IMR-90 (cell line): Measurements from ENCODE around the gene TACC2. TPM values are rescaled to one million over a fixed set of nuclear protein-coding genes. Genes with fewer than 3 reads are reported as not detected.

ENCODE experiments used
- ATAC-seq: fragments of 200-7000 bp; cut with Tn5 transposase; 2 replicates; pipeline ENCODE4 v1.9.1; 2020; ENCODE audit warnings: low read depth, mild to moderate bottlenecking, moderate library complexity
- BruUV-seq: library from RNA; stranded (reverse); fragments of 400-500 nt; replicated peaks from 2 replicates; lab custom pipeline; 2021; lab: Mats Ljungman, UMichigan
- CTCF ChIA-PET: fragments of 300-600 bp; formaldehyde crosslinking; extraction: SDS; loops from one replicate; lab custom pipeline; 2021; ENCODE audit warnings: antibody characterized with exemption; lab: Yijun Ruan, JAX
- POLR2A ChIA-PET: fragments of 300-600 bp; sonication (Branson Sonifier 250); formaldehyde crosslinking; loops from one replicate; lab custom pipeline; 2022; ENCODE audit warnings: antibody characterized with exemption; ENCODE audit not compliant: unreplicated experiment; lab: Charles Lee
- DNase-seq: peaks from one replicate; pipeline ENCODE4 v3.0.0; 2013
- H2AFZ ChIP-seq: replicated peaks from 2 replicates; pipeline ENCODE3; 2013; ENCODE audit warnings: low read length, mild to moderate bottlenecking; ENCODE audit not compliant: poor library complexity
- H2AK5ac ChIP-seq: 2 replicates; pipeline ENCODE4 v1.6.1; 2013; ENCODE audit warnings: low read depth, low read length, inconsistent platforms
- H2AK9ac ChIP-seq: replicated peaks from 2 replicates; pipeline ENCODE3; 2013; ENCODE audit warnings: mild to moderate bottlenecking, low read depth, low read length, moderate library complexity; ENCODE audit not compliant: poor library complexity
- H2BK120ac ChIP-seq: 2 replicates; pipeline ENCODE4 v1.6.1; 2013; ENCODE audit warnings: low read depth, low read length, inconsistent platforms
- H2BK15ac ChIP-seq: 3 replicates; pipeline ENCODE4 v1.6.1; 2013; ENCODE audit warnings: low read depth, low read length, inconsistent platforms
- H2BK20ac ChIP-seq: 2 replicates; pipeline ENCODE4 v1.6.1; 2013; ENCODE audit warnings: low read depth, mild to moderate bottlenecking, inconsistent platforms, low read length, moderate library complexity
- H2BK5ac ChIP-seq: 2 replicates; pipeline ENCODE4 v1.6.1; 2013; ENCODE audit warnings: mild to moderate bottlenecking, low read depth, low read length, inconsistent platforms; ENCODE audit not compliant: poor library complexity, severe bottlenecking
- H3K14ac ChIP-seq: replicated peaks from 2 replicates; pipeline ENCODE4 v1.6.1; 2013; ENCODE audit warnings: low read depth, low read length, inconsistent platforms
- H3K18ac ChIP-seq: 2 replicates; pipeline ENCODE4 v1.6.1; 2013; ENCODE audit warnings: low read depth, low read length, control low read depth
- H3K23ac ChIP-seq: 2 replicates; pipeline ENCODE4 v1.6.1; 2013; ENCODE audit warnings: low read depth, low read length, inconsistent platforms
- H3K27ac ChIP-seq: 2 replicates; pipeline ENCODE4 v1.5.1; 2013; ENCODE audit warnings: mild to moderate bottlenecking, control low read depth, low read length; ENCODE audit not compliant: insufficient read depth
- H3K27me3 ChIP-seq: 2 replicates; pipeline ENCODE4 v1.6.1; 2013; ENCODE audit warnings: low read length; ENCODE audit not compliant: control insufficient read depth, insufficient read depth
- H3K36me3 ChIP-seq: 2 replicates; pipeline ENCODE4 v1.6.1; 2013; ENCODE audit warnings: low read length, mixed read lengths; ENCODE audit not compliant: control insufficient read depth, insufficient read depth
- H3K4ac ChIP-seq: 2 replicates; pipeline ENCODE4 v1.6.1; 2013; ENCODE audit warnings: low read depth, low read length, inconsistent platforms
- H3K4me1 ChIP-seq: 2 replicates; pipeline ENCODE4 v1.6.1; 2013; ENCODE audit warnings: low read length, mixed read lengths; ENCODE audit not compliant: control insufficient read depth, insufficient read depth
- H3K4me2 ChIP-seq: 2 replicates; pipeline ENCODE4 v1.6.1; 2013; ENCODE audit warnings: low read depth, mild to moderate bottlenecking, control low read depth, low read length, moderate library complexity
- H3K4me3 ChIP-seq: 2 replicates; pipeline ENCODE4 v1.5.1; 2013; ENCODE audit warnings: low read depth, mild to moderate bottlenecking, control low read depth, low read length, moderate library complexity; ENCODE audit not compliant: insufficient read depth
- H3K56ac ChIP-seq: 2 replicates; pipeline ENCODE4 v1.6.1; 2013; ENCODE audit warnings: low read length, inconsistent platforms; ENCODE audit not compliant: insufficient read depth; ENCODE audit errors: extremely low read depth
- H3K79me1 ChIP-seq, 2 experiments: 2 replicates each; pipeline ENCODE4 v1.6.1; 2013; ENCODE audit warnings: low read length in 2 of 2, inconsistent platforms in 1 of 2, low read depth in 1 of 2
- H3K9ac ChIP-seq: 2 replicates; pipeline ENCODE4 v1.6.1; 2013; ENCODE audit warnings: low read depth, low read length, control low read depth
- H3K9me1 ChIP-seq: 2 replicates; pipeline ENCODE4 v1.6.1; 2013; ENCODE audit warnings: low read length, inconsistent platforms; ENCODE audit not compliant: insufficient read depth
- H3K9me3 ChIP-seq: 2 replicates; pipeline ENCODE4 v1.6.1; 2013; ENCODE audit warnings: low read length; ENCODE audit not compliant: control insufficient read depth, insufficient read depth
- H4K20me1 ChIP-seq: 2 replicates; pipeline ENCODE4 v1.6.1; 2013; ENCODE audit warnings: low read length, inconsistent platforms; ENCODE audit not compliant: insufficient read depth
- H4K5ac ChIP-seq: 2 replicates; pipeline ENCODE4 v1.6.1; 2013; ENCODE audit warnings: mild to moderate bottlenecking, low read depth, low read length, control low read depth
- H4K8ac ChIP-seq, 2 experiments: 2 replicates each; pipeline ENCODE4 v1.6.1; 2013; ENCODE audit warnings: low read depth in 2 of 2, low read length in 2 of 2, control low read depth in 1 of 2, inconsistent platforms in 1 of 2
- H4K91ac ChIP-seq: 2 replicates; pipeline ENCODE4 v1.6.1; 2013; ENCODE audit warnings: low read depth, low read length, inconsistent platforms; ENCODE audit not compliant: insufficient read depth
- CEBPB ChIP-seq: IDR thresholded peaks from 2 replicates; pipeline ENCODE4 v1.6.1; 2012; ENCODE audit warnings: low read depth, low read length, improper control_type of control experiment
- CHD1 ChIP-seq: IDR thresholded peaks from 2 replicates; pipeline ENCODE4 v1.6.1; 2012; ENCODE audit warnings: low read depth, low read length, improper control_type of control experiment
- MAFK ChIP-seq: IDR thresholded peaks from 2 replicates; pipeline ENCODE4 v1.6.1; 2012; ENCODE audit warnings: low read depth, low read length, improper control_type of control experiment
- MXI1 ChIP-seq: IDR thresholded peaks from 2 replicates; pipeline ENCODE4 v1.6.1; 2012; ENCODE audit warnings: low read depth, mild to moderate bottlenecking, low read length, moderate library complexity, borderline replicate concordance
- RAD21 ChIP-seq: IDR thresholded peaks from 2 replicates; pipeline ENCODE4 v1.6.1; 2012; ENCODE audit warnings: low read length, improper control_type of control experiment
- RCOR1 ChIP-seq: IDR thresholded peaks from 2 replicates; pipeline ENCODE4 v1.6.1; 2012; ENCODE audit warnings: mild to moderate bottlenecking, low read length, improper control_type of control experiment; ENCODE audit not compliant: insufficient replicate concordance
- RFX5 ChIP-seq: IDR thresholded peaks from 2 replicates; pipeline ENCODE4 v1.8.0; 2012; ENCODE audit warnings: low read depth, mild to moderate bottlenecking, low read length, moderate library complexity
- SMC3 ChIP-seq: fragments of 150-350 bp; IDR thresholded peaks from 2 replicates; pipeline ENCODE4 v1.6.1; 2016; ENCODE audit warnings: low read depth, mild to moderate bottlenecking, antibody characterized with exemption, low read length, moderate library complexity
- WGBS, 2 experiments: methylation state at CpG; one replicate each; pipeline versions ENCODE4 v1.1.5 to v1.1.7; 2013; ENCODE audit warnings: missing lambda C conversion rate in 2 of 2; ENCODE audit not compliant: insufficient read length in 1 of 2; ENCODE audit errors: extremely low coverage in 2 of 2; 5-methylcytosine and 5-hydroxymethylcytosine counted together
- dilution Hi-C: fragments of 300-500 bp; cut with HindIII; formaldehyde crosslinking; loops from one replicate; pipeline ENCODE4 v1.14.3; 2018; ENCODE audit warnings: low sequenced_read_pairs; ENCODE audit not compliant: unreplicated experiment
- in situ Hi-C: fragments of 300-500 bp; cut with MboI; formaldehyde crosslinking; loops from 3 replicates; pipeline ENCODE4 v1.14.3; 2019; ENCODE audit warnings: low sequenced_read_pairs, inconsistent platforms, mixed read lengths
- intact Hi-C: fragments of 100-400 bp; cut with micrococcal nuclease; formaldehyde crosslinking; loops from 2 replicates; pipeline ENCODE4 v1.10.0; 2022
- polyA plus RNA-seq, 3 experiments: library from polyadenylated mRNA; depleted of rRNA; stranded (reverse); fragments of >200 nt; gene quantifications; 2 replicates each; pipeline ENCODE4 v1.2.3, GENCODE V29; 2012; ENCODE audit warnings: low replicate concordance in 1 of 3
- total RNA-seq: library from RNA; depleted of rRNA; stranded (reverse); fragments of >200 nt; gene quantifications from 2 replicates; pipeline ENCODE4 v1.2.3, GENCODE V29; 2012
- TF ChIP-seq, protein P1 (sequence below): conservative IDR thresholded peaks from 2 replicates; pipeline ENCODE4 v1.5.1; 2012; ENCODE audit warnings: mild to moderate bottlenecking, low read depth, low read length, improper control_type of control experiment
- TF ChIP-seq, protein P2 (sequence below): fragments of 150-350 bp; IDR thresholded peaks from 2 replicates; pipeline ENCODE4 v1.6.1; 2017; ENCODE audit warnings: mild to moderate bottlenecking, antibody characterized with exemption, low read length, low read depth
- TF ChIP-seq, protein P3 (sequence below): fragments of 150-350 bp; IDR thresholded peaks from 2 replicates; pipeline ENCODE4 v1.6.1; 2016; ENCODE audit warnings: low read depth, mild to moderate bottlenecking, low read length, moderate library complexity, borderline replicate concordance

TACC2 gene
- total and polyA plus RNA-seq, 2 of the 4 experiments (the other 2 are of a cell fraction), result 2.9 to 15.4 TPM

DNA sequence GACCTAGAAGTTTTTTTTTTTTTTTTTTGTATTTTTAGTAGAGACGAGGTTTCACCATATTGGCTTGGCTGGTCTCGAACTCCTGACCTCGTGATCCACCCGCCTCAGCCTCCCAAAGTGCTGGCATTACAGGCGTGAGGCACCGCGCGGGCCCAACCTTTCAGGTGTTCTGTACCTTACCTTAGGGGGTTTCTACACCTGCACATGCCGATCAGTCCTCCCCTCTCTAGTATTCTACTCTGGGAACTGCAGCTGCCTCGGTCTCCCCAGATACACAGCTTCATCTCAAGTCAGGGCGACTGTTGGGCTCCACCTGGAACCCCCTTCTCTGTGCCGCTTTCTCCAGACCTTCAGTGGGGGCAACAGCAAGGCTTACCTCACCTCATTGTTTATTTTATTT lies 79.9 kb downstream of the TACC2 start:
- Histone ChIP-seq H4K20me1 (no peaks in the 10 kb centered on the region), H2BK5ac (no peak overlapping the region), H2BK15ac (no peak overlapping the region), H3K9ac (no peak overlapping the region), H3K27ac (no peak overlapping the region), H3K36me3 (no peaks in the 10 kb centered on the region), H2AK5ac (no peak overlapping the region), H3K4me2 (no peak overlapping the region), H4K5ac (no peak overlapping the region), H2AK9ac (no peak overlapping the region), H3K23ac (no peak overlapping the region), H3K9me3 (peaks cover 2% of the 10 kb centered on the region; the same call in 1 of the 2 replicates), H2AFZ (no peak overlapping the region), H3K79me1 (no peaks in the 10 kb centered on the region), H3K27me3 (no peaks in the 10 kb centered on the region), H3K9me1 (no peaks in the 10 kb centered on the region), H3K14ac (no peak overlapping the region), H3K4me1 (no peaks in the 10 kb centered on the region), H3K18ac (no peak overlapping the region), H4K8ac (no peak overlapping the region), H3K4me3 (no peak overlapping the region), H3K56ac (no peak overlapping the region), H4K91ac (no peak overlapping the region), H2BK20ac (no peak overlapping the region), H3K4ac (no peak overlapping the region), H2BK120ac (no peak overlapping the region)
- 92% methylated on average over 5 of the region's 12 CpGs; no CpG with 5 or more reads in 1 of the 2 experiments for WGBS, 2 experiments
- TF ChIP-seq, protein P1, sequence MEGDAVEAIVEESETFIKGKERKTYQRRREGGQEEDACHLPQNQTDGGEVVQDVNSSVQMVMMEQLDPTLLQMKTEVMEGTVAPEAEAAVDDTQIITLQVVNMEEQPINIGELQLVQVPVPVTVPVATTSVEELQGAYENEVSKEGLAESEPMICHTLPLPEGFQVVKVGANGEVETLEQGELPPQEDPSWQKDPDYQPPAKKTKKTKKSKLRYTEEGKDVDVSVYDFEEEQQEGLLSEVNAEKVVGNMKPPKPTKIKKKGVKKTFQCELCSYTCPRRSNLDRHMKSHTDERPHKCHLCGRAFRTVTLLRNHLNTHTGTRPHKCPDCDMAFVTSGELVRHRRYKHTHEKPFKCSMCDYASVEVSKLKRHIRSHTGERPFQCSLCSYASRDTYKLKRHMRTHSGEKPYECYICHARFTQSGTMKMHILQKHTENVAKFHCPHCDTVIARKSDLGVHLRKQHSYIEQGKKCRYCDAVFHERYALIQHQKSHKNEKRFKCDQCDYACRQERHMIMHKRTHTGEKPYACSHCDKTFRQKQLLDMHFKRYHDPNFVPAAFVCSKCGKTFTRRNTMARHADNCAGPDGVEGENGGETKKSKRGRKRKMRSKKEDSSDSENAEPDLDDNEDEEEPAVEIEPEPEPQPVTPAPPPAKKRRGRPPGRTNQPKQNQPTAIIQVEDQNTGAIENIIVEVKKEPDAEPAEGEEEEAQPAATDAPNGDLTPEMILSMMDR, result no peak
- TF ChIP-seq, protein P2, sequence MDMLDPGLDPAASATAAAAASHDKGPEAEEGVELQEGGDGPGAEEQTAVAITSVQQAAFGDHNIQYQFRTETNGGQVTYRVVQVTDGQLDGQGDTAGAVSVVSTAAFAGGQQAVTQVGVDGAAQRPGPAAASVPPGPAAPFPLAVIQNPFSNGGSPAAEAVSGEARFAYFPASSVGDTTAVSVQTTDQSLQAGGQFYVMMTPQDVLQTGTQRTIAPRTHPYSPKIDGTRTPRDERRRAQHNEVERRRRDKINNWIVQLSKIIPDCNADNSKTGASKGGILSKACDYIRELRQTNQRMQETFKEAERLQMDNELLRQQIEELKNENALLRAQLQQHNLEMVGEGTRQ, result no peak
- no peak for TF ChIP-seq RCOR1
- TF ChIP-seq SMC3, result no peak
- no peak for TF ChIP-seq RAD21
- TF ChIP-seq RFX5, result no peak
- TF ChIP-seq, protein P3, sequence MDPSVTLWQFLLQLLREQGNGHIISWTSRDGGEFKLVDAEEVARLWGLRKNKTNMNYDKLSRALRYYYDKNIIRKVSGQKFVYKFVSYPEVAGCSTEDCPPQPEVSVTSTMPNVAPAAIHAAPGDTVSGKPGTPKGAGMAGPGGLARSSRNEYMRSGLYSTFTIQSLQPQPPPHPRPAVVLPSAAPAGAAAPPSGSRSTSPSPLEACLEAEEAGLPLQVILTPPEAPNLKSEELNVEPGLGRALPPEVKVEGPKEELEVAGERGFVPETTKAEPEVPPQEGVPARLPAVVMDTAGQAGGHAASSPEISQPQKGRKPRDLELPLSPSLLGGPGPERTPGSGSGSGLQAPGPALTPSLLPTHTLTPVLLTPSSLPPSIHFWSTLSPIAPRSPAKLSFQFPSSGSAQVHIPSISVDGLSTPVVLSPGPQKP, result no peak
- TF ChIP-seq CHD1, result no peak
- no peak for TF ChIP-seq MXI1
- no peak for TF ChIP-seq MAFK
- TF ChIP-seq CEBPB, result no peak
- ChIA-PET POLR2A (no interaction called here), CTCF (interaction anchor here (0.7 kb wide), 1 partner anchor 120 kb away, joined by 8 read pairs; no protein-coding TSS in a partner anchor)
- ATAC-seq (no peak), DNase-seq (no peak)
- dilution Hi-C loops (no loop called here), intact Hi-C loops (no loop called here), in situ Hi-C loops (no loop called here)
- BruUV-seq, result no TSS peak
